HPDE6-E6E7 (cell line): ENCODE results near the gene SKA2.
"Not testable (repeated sequence)": the region's sequence is repeated elsewhere in the genome, so short reads cannot be mapped to it uniquely, and the experiment has no call there.

ENCODE experiments used
- DNase-seq: peaks from one replicate; pipeline ENCODE4 v3.0.0; 2011; ENCODE audit warnings: missing footprints; ENCODE audit errors: extremely low spot score

Gene SKA2

GRCh38 chr17:59154721-59155438, at the start of gene SKA2:
Gene SKA2, minus strand, starts transcription at chr17:59155186. Its CDS starts 23 bp downstream, at chr17:59155163.
- DNase-seq, result peak; percentile 89

DNA sequence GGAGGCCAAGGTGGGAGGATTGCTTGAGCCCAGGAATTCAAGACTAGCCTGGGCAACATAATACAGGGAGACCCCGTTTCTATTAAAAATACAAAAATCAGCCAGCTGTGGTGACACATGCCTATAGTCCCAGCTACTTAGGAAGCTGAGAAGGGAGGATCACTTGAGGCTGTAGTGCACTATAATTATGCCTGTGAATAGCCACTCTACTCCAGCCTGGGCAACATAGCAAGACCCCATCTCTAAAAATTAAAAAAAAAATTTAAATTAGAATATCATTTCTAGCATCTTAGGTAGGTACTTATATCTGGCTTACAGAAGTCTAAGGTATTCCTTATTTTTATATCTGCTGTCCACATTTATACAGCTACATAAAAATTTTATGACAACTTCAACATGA, 47.3 kb upstream of the SKA2 start:
- DNase-seq, result no peak

DNA sequence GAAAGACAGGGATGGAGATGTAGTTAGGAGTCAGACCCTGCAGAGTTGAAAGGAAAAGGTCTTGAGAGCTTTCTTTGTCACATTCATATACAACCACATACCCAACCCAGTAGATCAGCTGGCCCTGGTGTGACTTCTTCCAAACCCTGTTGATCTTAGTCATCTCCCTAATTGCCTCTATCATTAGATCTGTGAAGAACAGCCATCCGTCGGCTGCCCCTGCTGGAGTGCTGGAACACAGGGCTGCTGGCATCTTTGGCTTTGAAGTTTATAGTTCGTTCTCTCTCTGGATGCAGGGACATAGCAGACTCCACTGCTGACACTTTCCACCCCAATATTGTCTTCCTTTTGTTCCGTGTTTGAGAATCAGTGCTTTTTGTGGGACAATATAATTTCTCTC, 44.4 kb upstream of the SKA2 start:
- no peak for DNase-seq

- DNase-seq, result no peak
Measured at GRCh38 chr17:59193336-59193862, 38.4 kb upstream of the SKA2 start.

GRCh38 chr17:59190806-59191205, 35.8 kb upstream of the SKA2 start:
- DNase-seq, result no peak

DNA sequence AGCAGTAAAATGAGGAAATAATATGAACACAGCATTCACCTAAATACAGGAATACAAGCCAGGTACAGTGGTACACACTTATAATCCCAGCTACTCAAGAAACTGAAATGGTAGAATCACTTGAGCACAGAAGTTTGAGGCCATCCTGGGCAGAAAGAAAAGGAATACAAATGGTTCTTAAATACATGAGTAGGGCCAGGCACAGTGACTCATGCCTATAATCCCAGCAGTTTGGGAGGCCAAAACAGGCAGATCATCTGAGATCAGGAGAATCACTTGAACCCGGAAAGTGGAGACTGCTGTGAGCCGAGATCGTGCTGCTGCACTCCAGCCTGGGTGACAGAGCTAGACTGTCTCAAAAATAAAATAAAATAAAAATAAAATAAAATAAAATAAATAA, 31.9 kb upstream of the SKA2 start:
- DNase-seq, result no peak

GRCh38 chr17:59185997-59186396, 31.0 kb upstream of the SKA2 start:
- DNase-seq, result no peak

- DNase-seq, result no peak
Measured at GRCh38 chr17:59181481-59181880, 26.5 kb upstream of the SKA2 start.

DNA sequence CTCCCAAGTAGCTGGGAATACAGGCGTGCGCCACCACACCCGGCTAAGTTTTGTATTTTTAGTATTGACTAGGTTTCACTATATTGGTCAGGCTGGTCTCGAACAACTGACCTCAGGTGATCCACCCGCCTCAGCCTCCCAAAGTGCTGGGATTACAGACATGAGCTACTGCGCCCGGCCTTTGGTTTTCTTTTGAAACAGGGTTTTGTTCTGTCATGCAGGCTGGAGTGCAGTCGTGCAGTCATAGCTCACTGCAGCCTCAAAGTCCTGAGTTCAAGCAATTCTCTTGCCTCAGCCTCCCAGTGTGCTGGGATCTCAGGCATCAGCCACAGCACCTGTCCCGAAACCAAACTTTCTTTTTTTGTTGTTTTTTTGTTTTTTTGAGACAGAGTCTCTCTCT, 25.6 kb upstream of the SKA2 start:
- DNase-seq, result no peak

DNA sequence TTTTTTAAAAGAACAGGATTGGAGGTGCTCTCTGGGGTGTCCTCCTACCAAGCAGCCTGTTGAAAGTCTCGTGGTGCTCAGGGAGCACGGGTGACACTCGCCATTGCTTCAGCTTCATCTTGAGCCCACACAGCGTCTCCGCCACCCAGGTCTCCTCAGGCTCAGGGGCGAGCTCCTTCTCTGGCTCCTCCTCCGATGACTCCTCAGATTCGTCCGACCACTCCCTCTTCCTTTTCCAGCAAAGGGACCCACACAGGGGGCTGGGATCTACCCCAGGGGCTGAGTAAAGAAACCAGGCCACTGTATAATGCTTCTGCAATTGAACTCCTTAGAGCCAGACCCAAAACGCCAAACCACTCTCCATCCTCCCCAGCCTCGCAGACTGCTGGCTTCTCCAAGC, 24.6 kb upstream of the SKA2 start:
- not testable (repeated sequence) for DNase-seq

GRCh38 chr17:59178266-59178985, 23.4 kb upstream of the SKA2 start:
- DNase-seq, result no peak

GRCh38 chr17:59175076-59175475, 20.1 kb upstream of the SKA2 start:
- DNase-seq, result no peak

GRCh38 chr17:59174671-59175070, 19.7 kb upstream of the SKA2 start:
- no peak for DNase-seq

- no peak for DNase-seq
Measured at GRCh38 chr17:59172436-59173004, 17.5 kb upstream of the SKA2 start.

DNA sequence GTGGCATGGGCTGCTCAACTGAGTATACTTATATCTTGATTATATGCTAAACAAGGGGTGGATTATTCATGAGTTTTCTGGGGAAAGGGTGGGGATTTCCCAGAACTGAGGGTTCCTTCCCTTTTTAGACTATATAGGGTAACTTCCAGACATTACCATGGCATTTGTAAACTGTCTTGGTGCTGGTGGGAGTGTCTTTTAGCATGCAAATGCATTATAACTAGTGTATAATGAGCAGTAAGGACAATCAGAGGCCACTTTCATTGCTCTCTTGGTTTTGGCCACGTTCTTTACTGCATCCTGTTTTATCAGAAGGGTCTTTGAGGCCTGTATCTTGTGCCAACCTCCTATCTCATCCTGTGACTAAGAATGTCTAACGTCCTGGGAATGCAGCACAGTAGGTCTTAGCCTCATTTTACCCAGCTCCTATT, 12.6 kb upstream of the SKA2 start:
- no peak for DNase-seq

GRCh38 chr17:59165933-59166342, 11.0 kb upstream of the SKA2 start:
- peak; percentile 44 for DNase-seq

DNA sequence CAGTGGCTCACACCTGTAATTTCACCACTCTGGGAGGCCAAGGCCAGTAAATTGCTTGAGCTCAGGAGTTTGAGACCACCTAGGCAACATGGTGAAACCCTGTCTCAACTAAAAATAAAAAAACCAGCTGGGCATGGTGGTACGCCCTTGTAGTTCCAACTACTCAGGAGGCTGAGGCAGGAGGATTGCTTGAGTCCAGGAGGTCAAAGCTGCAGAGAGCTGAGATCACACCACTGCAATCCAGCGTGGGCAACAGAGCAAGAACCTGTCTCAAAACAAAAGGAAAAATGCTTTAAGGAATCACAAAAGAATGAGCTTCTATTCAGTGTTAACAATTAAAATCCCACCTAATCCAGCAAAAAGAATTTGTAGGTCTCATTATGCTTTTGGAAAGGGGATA, 6.5 kb upstream of the SKA2 start:
- DNase-seq, result no peak

DNA sequence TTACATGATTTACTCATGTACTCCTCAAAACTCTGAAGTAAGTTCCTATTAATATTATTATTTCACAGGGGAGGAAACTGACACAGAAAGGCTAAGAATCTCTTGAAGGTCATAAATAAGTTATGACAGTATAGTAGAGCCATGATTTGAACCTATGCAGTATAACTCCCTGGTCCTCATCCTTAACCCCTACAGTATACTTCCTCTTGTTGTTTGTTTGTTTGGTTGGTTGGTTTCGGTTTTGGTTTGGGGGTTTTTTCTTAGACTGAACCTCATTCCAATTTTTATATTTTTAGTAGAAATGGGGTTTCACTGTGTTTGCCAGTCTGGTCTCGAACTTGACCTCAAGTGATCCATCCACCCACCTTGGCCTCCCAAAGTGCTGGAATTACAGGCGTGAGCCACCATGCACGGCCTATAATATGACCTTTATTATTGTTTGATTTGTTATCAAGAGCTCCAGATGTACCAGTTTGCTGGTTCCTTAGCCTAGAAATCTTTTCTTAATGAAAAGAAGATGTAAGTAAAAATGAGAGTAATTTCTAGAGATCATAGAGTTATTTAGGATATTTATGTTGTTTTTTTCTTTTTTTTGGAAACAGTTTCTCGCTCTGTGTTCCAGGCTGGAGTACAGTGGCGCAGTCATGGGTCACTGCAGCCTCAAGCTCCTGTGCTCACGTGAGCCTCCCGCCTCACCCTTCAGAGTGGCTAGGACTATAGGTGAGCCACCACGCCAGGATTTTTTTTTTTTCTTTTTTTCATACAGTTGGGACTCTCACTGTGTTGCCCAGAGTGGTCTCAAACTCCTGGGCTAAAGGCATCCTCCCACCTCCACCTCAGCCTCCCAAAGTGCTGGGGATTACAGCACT, 5.4 kb upstream of the SKA2 start:
- no peak for DNase-seq

DNA sequence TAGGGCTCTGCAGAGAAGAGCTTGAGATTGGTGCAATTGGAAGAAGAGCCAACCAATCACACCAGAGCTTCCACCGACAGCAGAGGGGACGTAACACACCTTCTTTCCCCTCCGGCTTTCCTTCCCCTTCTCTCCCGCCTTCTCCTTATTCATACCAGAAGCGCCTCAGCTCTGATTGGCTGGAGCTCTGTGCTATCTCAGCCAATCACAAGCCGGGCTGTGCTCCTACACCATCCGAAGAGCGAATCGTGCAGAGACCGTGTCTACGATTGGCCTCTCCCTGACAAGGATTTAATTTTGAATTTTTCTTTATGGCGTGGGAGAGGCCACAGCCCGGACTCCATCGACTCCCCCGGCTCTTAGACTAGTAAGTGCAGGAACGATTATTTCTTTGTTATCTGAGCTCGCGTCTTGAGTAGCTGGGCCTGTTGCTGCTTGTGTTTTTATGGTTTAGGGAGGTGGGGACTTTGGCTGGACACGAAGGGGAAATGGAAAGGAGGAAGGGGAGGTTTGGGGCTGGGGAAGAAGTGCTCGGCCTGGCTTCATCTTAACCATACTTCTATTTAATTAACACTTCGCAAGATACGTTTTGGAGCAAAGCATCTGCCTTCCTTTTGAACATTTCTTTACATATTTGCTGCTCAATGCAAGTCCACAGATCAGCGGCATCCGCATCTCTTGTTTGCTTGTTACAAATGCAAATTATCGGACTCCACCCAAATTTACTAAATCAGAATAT, 622 bp upstream of the SKA2 start, which contains the start of gene PRR11:
TSS of gene PRR11 (plus strand) at position 308 of the 739 bp plus-strand sequence. CDS start 14,007 bp downstream, outside the sequence.
- peak; percentile 95 for DNase-seq

GRCh38 chr17:59154292-59154720, 680 bp downstream of the SKA2 start:
- DNase-seq, result peak; percentile 16

- DNase-seq, result no peak
Measured at GRCh38 chr17:59152925-59153324, 2.1 kb downstream of the SKA2 start.
